Panc1 (cell line): ENCODE data around the gene SLC30A1.

Experiments used
- POLR2AphosphoS5 ChIP-seq: IDR thresholded peaks from 2 replicates; pipeline ENCODE4 v1.6.1; 2012; ENCODE audit warnings: mild to moderate bottlenecking, low read depth, low read length, moderate library complexity
- REST ChIP-seq, 2 experiments: IDR thresholded peaks; 2 replicates each; pipeline ENCODE4 v1.6.1; 2011 to 2012; ENCODE audit warnings: low read depth in 2 of 2, control low read depth in 1 of 2, low read length in 1 of 2, mild to moderate bottlenecking in 1 of 2, moderate library complexity in 1 of 2; ENCODE audit not compliant: insufficient read depth in 1 of 2
- SIN3A ChIP-seq: IDR thresholded peaks from 2 replicates; pipeline ENCODE4 v1.6.1; 2012; ENCODE audit warnings: low read depth, mild to moderate bottlenecking, low read length, moderate library complexity, borderline replicate concordance; ENCODE audit not compliant: insufficient read depth
- TCF7L2 ChIP-seq: IDR thresholded peaks from 2 replicates; pipeline ENCODE4 v1.6.1; 2011; ENCODE audit warnings: mild to moderate bottlenecking, low read depth, low read length, inconsistent platforms
- TF ChIP-seq, protein P1 (sequence below): fragments of 450-650 bp; IDR thresholded peaks from 2 replicates; pipeline ENCODE4 v1.5.1; 2017; ENCODE audit warnings: mild to moderate bottlenecking

DNA sequence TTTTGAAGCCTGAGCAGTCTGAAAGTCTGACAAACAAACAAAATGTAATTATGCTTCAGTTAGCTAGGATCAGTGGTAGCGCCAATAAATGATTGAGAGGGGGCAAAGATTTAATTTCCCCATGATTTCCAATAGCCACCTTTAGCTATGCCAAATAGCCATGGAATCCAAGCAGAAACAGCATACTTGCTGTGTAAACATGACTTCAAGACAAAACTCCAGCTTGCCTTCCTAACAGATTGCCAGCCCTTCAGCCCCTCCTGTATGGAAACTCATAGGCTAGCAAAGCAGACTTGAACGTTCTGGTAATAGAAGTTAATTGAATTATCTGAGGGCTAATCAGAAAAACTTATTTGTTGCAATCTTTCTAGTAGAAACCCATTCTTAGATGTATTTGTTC is 25.6 kb upstream of the SLC30A1 start:
- TF ChIP-seq, protein P1, sequence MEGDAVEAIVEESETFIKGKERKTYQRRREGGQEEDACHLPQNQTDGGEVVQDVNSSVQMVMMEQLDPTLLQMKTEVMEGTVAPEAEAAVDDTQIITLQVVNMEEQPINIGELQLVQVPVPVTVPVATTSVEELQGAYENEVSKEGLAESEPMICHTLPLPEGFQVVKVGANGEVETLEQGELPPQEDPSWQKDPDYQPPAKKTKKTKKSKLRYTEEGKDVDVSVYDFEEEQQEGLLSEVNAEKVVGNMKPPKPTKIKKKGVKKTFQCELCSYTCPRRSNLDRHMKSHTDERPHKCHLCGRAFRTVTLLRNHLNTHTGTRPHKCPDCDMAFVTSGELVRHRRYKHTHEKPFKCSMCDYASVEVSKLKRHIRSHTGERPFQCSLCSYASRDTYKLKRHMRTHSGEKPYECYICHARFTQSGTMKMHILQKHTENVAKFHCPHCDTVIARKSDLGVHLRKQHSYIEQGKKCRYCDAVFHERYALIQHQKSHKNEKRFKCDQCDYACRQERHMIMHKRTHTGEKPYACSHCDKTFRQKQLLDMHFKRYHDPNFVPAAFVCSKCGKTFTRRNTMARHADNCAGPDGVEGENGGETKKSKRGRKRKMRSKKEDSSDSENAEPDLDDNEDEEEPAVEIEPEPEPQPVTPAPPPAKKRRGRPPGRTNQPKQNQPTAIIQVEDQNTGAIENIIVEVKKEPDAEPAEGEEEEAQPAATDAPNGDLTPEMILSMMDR: no peak
- TF ChIP-seq SIN3A (no peak), POLR2AphosphoS5 (no peak), TCF7L2 (no peak), REST (IDR thresholded peaks at IDR 0.05; ENCODE audit: insufficient read depth in 1 of 2, low read depth in 2 of 2, low read length in 1 of 2) (no peak)
